GM18508 (cell line): ENCODE data around the gene SRPK1.

Source experiments
- ATAC-seq: cut with Tn5 transposase; IDR thresholded peaks from one replicate; pipeline ENCODE4 v1.9.1; 2021; ENCODE audit warnings: moderate number of reproducible peaks; ENCODE audit not compliant: insufficient read depth, unreplicated experiment

The SRPK1 gene

GRCh38 chr6:35831257-35832007 lies 89.5 kb downstream of the SRPK1 start:
- no peak for ATAC-seq

GRCh38 chr6:35829306-35829705 lies 91.6 kb downstream of the SRPK1 start:
- no peak for ATAC-seq

- ATAC-seq = no peak
These were observed 96.2 kb downstream of the SRPK1 start for GRCh38 chr6:35824552-35825192.

- ATAC-seq = no peak
These were observed 97.3 kb downstream of the SRPK1 start for GRCh38 chr6:35823601-35824000.

- ATAC-seq = no peak
These were observed 103.4 kb downstream of the SRPK1 start for GRCh38 chr6:35817515-35817914.

- ATAC-seq = no peak
These were observed 109.3 kb downstream of the SRPK1 start for GRCh38 chr6:35811699-35811995.

GRCh38 chr6:35810971-35811698 lies 109.8 kb downstream of the SRPK1 start:
- ATAC-seq = no peak

GRCh38 chr6:35809809-35810208 lies 111.1 kb downstream of the SRPK1 start:
- no peak for ATAC-seq

GRCh38 chr6:35808688-35809087 lies 112.2 kb downstream of the SRPK1 start:
- ATAC-seq = no peak

GRCh38 chr6:35804996-35805736 lies 115.7 kb downstream of the SRPK1 start, which contains the start of gene LHFPL5:
TSS of gene LHFPL5 (plus strand) at chr6:35805352. CDS start at chr6:35805671, 319 bp downstream.
- ATAC-seq = no peak

GRCh38 chr6:35801148-35801547 lies 119.8 kb downstream of the SRPK1 start:
- ATAC-seq = no peak

- no peak for ATAC-seq
These were observed 122.2 kb downstream of the SRPK1 start for GRCh38 chr6:35798706-35799105.

- ATAC-seq = no peak
These were observed 122.9 kb downstream of the SRPK1 start for GRCh38 chr6:35797837-35798526.

GRCh38 chr6:35796236-35796635 lies 124.7 kb downstream of the SRPK1 start:
- ATAC-seq = no peak

GRCh38 chr6:35795453-35796071 lies 125.3 kb downstream of the SRPK1 start:
- no peak for ATAC-seq

- no peak for ATAC-seq
These were observed 126.1 kb downstream of the SRPK1 start for GRCh38 chr6:35794536-35795452.

- ATAC-seq = no peak
These were observed 130.2 kb downstream of the SRPK1 start for GRCh38 chr6:35790683-35791082.

GRCh38 chr6:35788423-35788982 lies 132.4 kb downstream of the SRPK1 start:
- ATAC-seq = no peak
